Right forelimb (tissue), 1 donor: ENCODE results near the gene PRDX3.

Experiments
- DNase-seq: peaks from one replicate; pipeline ENCODE4 v3.0.0-alpha.2; 2018

Gene PRDX3

DNA sequence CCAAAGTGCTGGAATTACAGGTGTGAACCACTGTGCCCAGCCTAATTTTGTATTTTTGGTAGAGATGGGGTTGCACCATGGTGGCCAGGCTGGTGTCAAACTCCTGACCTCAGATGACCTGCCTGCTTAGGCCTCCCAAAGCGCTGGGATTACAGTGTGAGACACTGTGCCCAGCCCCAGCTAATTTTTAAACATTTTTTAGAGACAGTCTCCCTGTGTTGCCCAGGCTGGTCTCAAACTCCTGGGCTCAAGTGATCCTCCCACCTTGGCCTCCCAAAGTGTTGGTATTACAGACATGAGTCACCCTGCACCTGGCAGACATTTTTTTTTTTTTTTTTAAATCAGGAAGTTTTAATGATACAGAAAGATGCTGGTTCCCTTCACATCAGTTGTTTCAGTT, 59.2 kb downstream of the PRDX3 start:
- no peak for DNase-seq

DNA sequence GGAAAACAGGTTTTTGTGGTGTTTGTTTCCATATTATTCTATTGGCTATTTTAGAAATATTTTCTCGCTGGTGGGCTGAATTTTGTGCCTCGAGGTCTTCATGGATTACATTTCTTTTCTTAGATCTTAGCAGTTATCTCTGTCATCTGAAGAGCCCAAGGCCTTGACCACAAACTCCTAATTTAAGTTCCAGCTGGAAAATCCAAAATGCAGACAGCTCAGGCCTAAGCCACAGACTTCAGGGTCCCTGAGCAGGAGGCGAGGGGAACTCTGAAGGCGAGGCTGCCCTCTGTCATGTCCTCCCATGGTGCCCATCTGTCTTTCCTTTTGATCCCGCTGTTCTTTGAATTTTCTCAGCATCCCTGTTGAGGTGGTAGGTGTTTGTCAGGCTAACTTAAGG, 60.4 kb downstream of the PRDX3 start:
- no peak for DNase-seq
